ENCODE data around the gene PAWR. TPM values are rescaled to one million over a fixed set of nuclear protein-coding genes. Genes with fewer than 3 reads are reported as not detected.

The PAWR gene
- polyA plus RNA-seq, 1 donor (not counting 4 experiments of a cell fraction or from before 2014, with no cell fraction given): 41.1 TPM

DNA sequence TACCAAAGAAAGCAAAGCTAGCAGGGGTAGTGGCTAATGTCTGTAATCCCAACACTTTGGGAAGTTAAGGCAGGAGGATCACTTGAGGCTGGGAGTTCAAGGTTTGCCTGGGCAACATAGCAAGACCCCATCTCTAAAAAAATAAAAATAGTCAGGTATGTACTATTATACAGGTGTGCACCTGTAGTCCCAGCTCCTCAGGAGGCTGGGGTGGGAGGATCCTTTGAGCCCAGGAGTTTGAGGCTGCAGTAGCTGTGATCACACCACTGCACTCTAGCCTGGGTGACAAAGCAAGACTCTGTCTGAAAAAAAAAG, 142.2 kb downstream of the PAWR start:
- H3K4me1 ChIP-seq (ENCODE audit: control insufficient read depth, extremely low read depth, insufficient read depth, low read length): peaks cover 25% of the 10 kb centered on the region

DNA sequence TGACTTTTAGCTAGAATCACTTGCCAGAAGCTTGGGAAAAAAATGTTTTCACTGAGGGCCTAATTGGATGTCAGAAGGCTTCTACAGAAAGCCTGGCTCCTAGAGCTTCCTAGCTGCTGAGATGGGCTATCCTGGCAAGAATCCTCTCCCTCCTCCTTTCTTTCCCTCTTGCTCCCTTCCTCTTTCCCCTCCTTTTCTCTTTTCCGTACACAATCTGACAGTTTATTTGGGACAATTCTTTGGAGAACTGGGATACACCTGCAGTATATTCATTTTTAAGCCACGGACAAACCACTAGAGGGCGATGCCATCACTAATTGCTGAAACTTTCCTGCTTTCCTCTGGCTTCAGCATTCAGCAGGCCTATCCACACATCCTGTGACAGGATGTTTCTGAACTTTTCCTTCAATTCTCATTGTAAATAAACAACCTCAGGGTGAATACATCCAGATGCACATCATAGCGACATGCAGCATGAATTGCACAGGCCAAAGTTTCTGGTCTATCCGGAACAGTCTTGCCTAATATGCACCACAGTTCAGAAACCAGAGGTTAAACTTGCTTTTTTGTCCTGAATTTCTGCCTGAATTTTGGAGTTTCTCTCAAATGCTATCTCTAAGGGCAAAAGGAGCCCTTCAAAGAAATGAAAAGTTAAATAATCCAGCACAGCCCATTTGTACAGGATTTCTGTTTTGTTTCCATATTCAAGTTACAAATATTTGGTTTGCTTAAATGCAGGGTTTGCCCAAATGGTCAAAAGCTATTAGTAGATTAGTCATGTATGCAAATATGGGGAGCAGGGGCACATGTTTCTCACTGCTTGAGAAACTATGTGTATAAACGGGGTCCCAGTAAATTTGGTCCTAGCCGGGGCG, 142.8 kb downstream of the PAWR start:
- no peak for DNase-seq (ENCODE audit: low read depth, low spot score)
- H3K4me3 ChIP-seq (ENCODE audit: control insufficient read depth in 2 of 3, extremely low read depth in 1 of 3, insufficient read depth in 2 of 3, low read depth in 1 of 3, low read length in 3 of 3): peak overlapping the region in 1 of 3 experiments; percentile 11

More for the DNA sequence above, 142.2 kb downstream of the PAWR start:
- no peak for DNase-seq (ENCODE audit: low read depth, low spot score)
- Histone ChIP-seq H2AFZ (ENCODE audit: control insufficient read depth, low read length) (no peak overlapping the region), H3K4me2 (ENCODE audit: control insufficient read depth, extremely low read depth, insufficient read depth, low read depth, low read length) (peak overlapping the region; percentile 68), H4K20me1 (ENCODE audit: control insufficient read depth, extremely low read depth, insufficient read depth, low read length) (no peaks in the 10 kb centered on the region), H3K9me3 (ENCODE audit: control insufficient read depth, low read depth, low read length) (peaks cover 15% of the 10 kb centered on the region), H3K9me1 (ENCODE audit: control insufficient read depth, extremely low read depth, insufficient read depth, low read length) (no peaks in the 10 kb centered on the region), H3K9ac (ENCODE audit: control insufficient read depth, extremely low read depth, insufficient read depth, low read length) (no peak overlapping the region), H3K4me3 (ENCODE audit: control insufficient read depth in 2 of 3, extremely low read depth in 1 of 3, insufficient read depth in 2 of 3, low read depth in 1 of 3, low read length in 3 of 3) (no peak overlapping the region), H3K27me3 (ENCODE audit: control insufficient read depth, extremely low read depth, insufficient read depth, low read length) (no peaks in the 10 kb centered on the region), H3K27ac (ENCODE audit: control insufficient read depth, insufficient read depth, low read length) (peak overlapping the region; percentile 80), H3K36me3 (ENCODE audit: control insufficient read depth in 2 of 2, extremely low read depth in 1 of 2, insufficient read depth in 2 of 2, low read length in 2 of 2) (peaks cover 2 to 8% of the 10 kb centered on the region in 2 experiments), H3K79me2 (ENCODE audit: control insufficient read depth, insufficient read depth, low read length) (no peaks in the 10 kb centered on the region)
- dilution Hi-C loops (cut with MboI; ENCODE audit: extremely low pct_ligation_motif_present, low sequenced_read_pairs): no loop called here
- TF ChIP-seq, protein P1, sequence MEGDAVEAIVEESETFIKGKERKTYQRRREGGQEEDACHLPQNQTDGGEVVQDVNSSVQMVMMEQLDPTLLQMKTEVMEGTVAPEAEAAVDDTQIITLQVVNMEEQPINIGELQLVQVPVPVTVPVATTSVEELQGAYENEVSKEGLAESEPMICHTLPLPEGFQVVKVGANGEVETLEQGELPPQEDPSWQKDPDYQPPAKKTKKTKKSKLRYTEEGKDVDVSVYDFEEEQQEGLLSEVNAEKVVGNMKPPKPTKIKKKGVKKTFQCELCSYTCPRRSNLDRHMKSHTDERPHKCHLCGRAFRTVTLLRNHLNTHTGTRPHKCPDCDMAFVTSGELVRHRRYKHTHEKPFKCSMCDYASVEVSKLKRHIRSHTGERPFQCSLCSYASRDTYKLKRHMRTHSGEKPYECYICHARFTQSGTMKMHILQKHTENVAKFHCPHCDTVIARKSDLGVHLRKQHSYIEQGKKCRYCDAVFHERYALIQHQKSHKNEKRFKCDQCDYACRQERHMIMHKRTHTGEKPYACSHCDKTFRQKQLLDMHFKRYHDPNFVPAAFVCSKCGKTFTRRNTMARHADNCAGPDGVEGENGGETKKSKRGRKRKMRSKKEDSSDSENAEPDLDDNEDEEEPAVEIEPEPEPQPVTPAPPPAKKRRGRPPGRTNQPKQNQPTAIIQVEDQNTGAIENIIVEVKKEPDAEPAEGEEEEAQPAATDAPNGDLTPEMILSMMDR (optimal IDR thresholded peaks at IDR 0.05 in 1 of 3, IDR thresholded peaks at IDR 0.05 in 1 of 3, conservative IDR thresholded peaks at IDR 0.05 in 1 of 3; ENCODE audit: extremely low read depth in 1 of 3, insufficient read depth in 2 of 3, low read length in 3 of 3): no peak
- no peak for TF ChIP-seq EZH2 (IDR thresholded peaks at IDR 0.05; ENCODE audit: low read length)
- FAIRE-seq: no peak

More for the DNA sequence above, 142.8 kb downstream of the PAWR start:
- no peak overlapping the region for H2AFZ ChIP-seq (ENCODE audit: control insufficient read depth, low read length)
- peak overlapping the region; percentile 54 for H3K9ac ChIP-seq (ENCODE audit: control insufficient read depth, extremely low read depth, insufficient read depth, low read length)
- peaks cover 0 to 6% of the 10 kb centered on the region in 2 experiments for H3K36me3 ChIP-seq (ENCODE audit: control insufficient read depth in 2 of 2, extremely low read depth in 1 of 2, insufficient read depth in 2 of 2, low read length in 2 of 2)
- dilution Hi-C loops (cut with MboI; ENCODE audit: extremely low pct_ligation_motif_present, low sequenced_read_pairs): no loop called here
- H3K27ac ChIP-seq (ENCODE audit: control insufficient read depth, insufficient read depth, low read length): peak overlapping the region; percentile 80
- H4K20me1 ChIP-seq (ENCODE audit: control insufficient read depth, extremely low read depth, insufficient read depth, low read length): no peaks in the 10 kb centered on the region
- peaks cover 25% of the 10 kb centered on the region for H3K4me1 ChIP-seq (ENCODE audit: control insufficient read depth, extremely low read depth, insufficient read depth, low read length)
- no peak for FAIRE-seq
- no peaks in the 10 kb centered on the region for H3K9me1 ChIP-seq (ENCODE audit: control insufficient read depth, extremely low read depth, insufficient read depth, low read length)
- TF ChIP-seq EZH2 (IDR thresholded peaks at IDR 0.05; ENCODE audit: low read length): no peak
- TF ChIP-seq, protein P1 (optimal IDR thresholded peaks at IDR 0.05 in 1 of 3, IDR thresholded peaks at IDR 0.05 in 1 of 3, conservative IDR thresholded peaks at IDR 0.05 in 1 of 3; ENCODE audit: extremely low read depth in 1 of 3, insufficient read depth in 2 of 3, low read length in 3 of 3): peak; percentile 67 to 73 (median 70)
- H3K4me2 ChIP-seq (ENCODE audit: control insufficient read depth, extremely low read depth, insufficient read depth, low read depth, low read length): peak overlapping the region; percentile 68
- H3K9me3 ChIP-seq (ENCODE audit: control insufficient read depth, low read depth, low read length): peaks cover 15% of the 10 kb centered on the region
- H3K79me2 ChIP-seq (ENCODE audit: control insufficient read depth, insufficient read depth, low read length): no peaks in the 10 kb centered on the region
- H3K27me3 ChIP-seq (ENCODE audit: control insufficient read depth, extremely low read depth, insufficient read depth, low read length): no peaks in the 10 kb centered on the region
